ENCODE measurements around the gene EIF3D.
A peak's percentile ranks its signal among the peaks of the same experiment; 100 is the strongest.

The EIF3D gene

GRCh38 chr22:36481393-36482168 is 47.4 kb downstream of the EIF3D start, which contains the start of gene TXN2:
TXN2 (minus strand) TSS chr22:36481640; CDS start chr22:36480837, 803 bp downstream.
- Histone ChIP-seq H3K36me3 (ENCODE audit: control insufficient read depth in 2 of 2, insufficient read depth in 1 of 2, low read length in 2 of 2) (peaks cover 22 to 42% of the 10 kb centered on the region in 2 experiments), H3K9me3 (ENCODE audit: control insufficient read depth, insufficient read depth, low read depth, low read length) (no peaks in the 10 kb centered on the region), H3K27ac (ENCODE audit: extremely low read depth, low read depth, low read length) (peak within 1 kb of the TSS; percentile 95), H3K4me3 (ENCODE audit: low read depth, low read length) (peak within 1 kb of the TSS; percentile 49), H3K4me1 (ENCODE audit: control insufficient read depth, insufficient read depth, low read length) (no peaks in the 10 kb centered on the region; the same call in 1 of the 2 replicates)
- CTCF ChIA-PET = interaction anchor here (1.0 to 1.1 kb wide), 2 partner anchors 96 to 181 kb away, joined by 4 to 5 read pairs; no protein-coding TSS in a partner anchor
- POLR2A ChIA-PET = interaction anchor here (0.5 to 2.2 kb wide), 28 partner anchors 10 to 1095 kb away, joined by 3 to 28 read pairs (median 5); partner anchors contain the start of genes APOL2, FOXRED2, IFT27 and MYH9
- TF ChIP-seq PATZ1 (tag by site-specific recombination; IDR thresholded peaks at IDR 0.05) (peak; percentile 93), ZIC2 (tag by site-specific recombination; IDR thresholded peaks at IDR 0.05) (peak; percentile 67), KLF16 (tag by site-specific recombination; IDR thresholded peaks at IDR 0.05) (peak; percentile 36; the same call in 1 of the 2 replicates), ZNF473 (tag by site-specific recombination; IDR thresholded peaks at IDR 0.05) (no peak), ZNF335 (tag by site-specific recombination; conservative IDR thresholded peaks at IDR 0.05) (peak; percentile 86), ZNF341 (tag by site-specific recombination; IDR thresholded peaks at IDR 0.05; ENCODE audit: low read depth) (peak; percentile 77), ZNF449 (tag by site-specific recombination; IDR thresholded peaks at IDR 0.05) (peak; percentile 93), ZNF24 (tag by site-specific recombination; IDR thresholded peaks at IDR 0.05) (peak; percentile 61), PRDM4 (tag by site-specific recombination; IDR thresholded peaks at IDR 0.05) (0 out of 2 replicates have a peak, but pooled peaks have one; percentile 33), ZNF48 (tag by site-specific recombination; IDR thresholded peaks at IDR 0.05) (no peak), ZNF37A (tag by site-specific recombination; IDR thresholded peaks at IDR 0.05) (no peak), ZBTB26 (tag by site-specific recombination; optimal IDR thresholded peaks at IDR 0.05) (peak; percentile 80), SP2 (tag by site-specific recombination; IDR thresholded peaks at IDR 0.05) (peak; percentile 84), ZNF2 (tag by site-specific recombination; IDR thresholded peaks at IDR 0.05) (peak; percentile 78), GLI4 (tag by site-specific recombination; IDR thresholded peaks at IDR 0.05) (no peak), ZNF521 (tag by site-specific recombination; IDR thresholded peaks at IDR 0.05) (no peak), ZBTB21 (tag by site-specific recombination; IDR thresholded peaks at IDR 0.05) (peak; percentile 98), ZFP41 (tag by site-specific recombination; IDR thresholded peaks at IDR 0.05; ENCODE audit: borderline replicate concordance) (no peak), ZNF362 (tag by site-specific recombination; IDR thresholded peaks at IDR 0.05) (peak; percentile 100), ZNF629 (tag by site-specific recombination; IDR thresholded peaks at IDR 0.05) (peak; percentile 99), SALL2 (tag by site-specific recombination; IDR thresholded peaks at IDR 0.05; ENCODE audit: borderline replicate concordance) (no peak), ZNF366 (tag by site-specific recombination; conservative IDR thresholded peaks at IDR 0.05) (peak; percentile 55), KLF9 (tag by site-specific recombination; IDR thresholded peaks at IDR 0.05; ENCODE audit: low read depth) (no peak; the same call in none of the 2 replicates), ZNF701 (tag by site-specific recombination; IDR thresholded peaks at IDR 0.05) (no peak), ZNF214 (tag by site-specific recombination; IDR thresholded peaks at IDR 0.05; ENCODE audit: borderline replicate concordance) (no peak), ZNF324 (tag by site-specific recombination; IDR thresholded peaks at IDR 0.05) (peak; percentile 69), ZNF398 (tag by site-specific recombination; IDR thresholded peaks at IDR 0.05) (peak; percentile 80)
